CD4-positive, alpha-beta memory T cell (primary cell): ENCODE measurements around the gene PCIF1. TPM values are rescaled to one million over a fixed set of nuclear protein-coding genes. Genes with fewer than 3 reads are reported as not detected.

Experiments used
- CTCF ChIA-PET: fragments of 350-600 bp; sonication (Branson Sonifier 250); formaldehyde crosslinking; loops from one replicate; lab custom pipeline; 2021; ENCODE audit warnings: inconsistent platforms; ENCODE audit not compliant: partially characterized antibody; lab: Charles Lee
- POLR2A ChIA-PET: fragments of 350-600 bp; sonication (Branson Sonifier 250); formaldehyde crosslinking; loops from one replicate; lab custom pipeline; 2021; ENCODE audit not compliant: partially characterized antibody; lab: Charles Lee
- DNase-seq, 5 donors: peaks; one replicate each; pipeline versions ENCODE4 v3.0.0 to v3.0.0-alpha.2; 2020 to 2022; ENCODE audit warnings: mixed read lengths in 1 of 5
- H3K27ac ChIP-seq: one replicate; pipeline ENCODE4 v1.7.0; 2013; ENCODE audit warnings: low read depth, low read length
- H3K27me3 ChIP-seq: 2 replicates; pipeline ENCODE4 v1.7.0; 2013; ENCODE audit warnings: mild to moderate bottlenecking, low read length, moderate library complexity; ENCODE audit not compliant: insufficient read depth
- H3K36me3 ChIP-seq: 2 replicates; pipeline ENCODE4 v1.7.0; 2013; ENCODE audit warnings: mild to moderate bottlenecking, low read length, moderate library complexity; ENCODE audit not compliant: insufficient read depth
- H3K4me1 ChIP-seq: 2 replicates; pipeline ENCODE4 v1.7.0; 2013; ENCODE audit warnings: mild to moderate bottlenecking, low read length, moderate library complexity; ENCODE audit not compliant: insufficient read depth
- H3K4me3 ChIP-seq, 2 donors: one replicate each; pipeline ENCODE4 v1.7.0; 2013; ENCODE audit warnings: low read length in 2 of 2, mild to moderate bottlenecking in 1 of 2
- H3K9me3 ChIP-seq, 2 donors: one replicate each; pipeline ENCODE4 v1.7.0; 2013; ENCODE audit warnings: low read length in 2 of 2, control low read depth in 1 of 2; ENCODE audit not compliant: control insufficient read depth in 1 of 2
- H3K27ac Mint-ChIP-seq, 7 donors: one replicate each; pipeline ENCODE4 v1.8.0; 2020 to 2021; ENCODE audit warnings: mixed read lengths in 7 of 7, mild to moderate bottlenecking in 6 of 7, inconsistent platforms in 3 of 7, moderate library complexity in 3 of 7
- H3K27me3 Mint-ChIP-seq, 2 donors: one replicate each; pipeline ENCODE4 v1.8.0; 2020 to 2021; ENCODE audit warnings: mixed read lengths in 2 of 2
- H3K36me3 Mint-ChIP-seq, 2 donors: one replicate each; pipeline ENCODE4 v1.8.0; 2020 to 2021; ENCODE audit warnings: mixed read lengths in 2 of 2, inconsistent platforms in 1 of 2, mild to moderate bottlenecking in 1 of 2
- H3K4me1 Mint-ChIP-seq, 4 donors: one replicate each; pipeline ENCODE4 v1.8.0; 2020 to 2021; ENCODE audit warnings: mixed read lengths in 4 of 4, mild to moderate bottlenecking in 1 of 4
- H3K4me3 Mint-ChIP-seq, 8 donors: one replicate each; pipeline ENCODE4 v1.8.0; 2020 to 2021; ENCODE audit warnings: mixed read lengths in 8 of 8, mild to moderate bottlenecking in 7 of 8, moderate library complexity in 6 of 8, inconsistent platforms in 3 of 8
- H3K9me3 Mint-ChIP-seq, 8 donors: one replicate each; pipeline ENCODE4 v1.8.0; 2020 to 2021; ENCODE audit warnings: mixed read lengths in 8 of 8, mild to moderate bottlenecking in 5 of 8, inconsistent platforms in 3 of 8, moderate library complexity in 1 of 8
- intact Hi-C: fragments of 100-400 bp; cut with micrococcal nuclease; formaldehyde crosslinking; loops from one replicate; pipeline ENCODE4 v1.15.1; 2023
- polyA plus RNA-seq, 2 donors: library from polyadenylated mRNA; unstranded; fragments of 300-500 nt; fragmentation: Illumina TruSeq; gene quantifications; one replicate each; pipeline ENCODE4 v1.2.3, GENCODE V29; 2021
- total RNA-seq, 2 experiments: library from RNA; stranded (reverse); gene quantifications; one replicate each; pipeline ENCODE4 v1.2.3, GENCODE V29; 2021

Gene PCIF1
- total and polyA plus RNA-seq, 4 experiments from 2014 or later: 63.1 to 83.4 (median 70.2) TPM

- DNase-seq: no peak
- no peaks in the 10 kb centered on the region for H3K9me3 ChIP-seq
- no peak overlapping the region for H3K27ac ChIP-seq
- no peak overlapping the region for H3K4me3 Mint-ChIP-seq
- POLR2A ChIA-PET: interaction anchor here (0.9 to 13.3 kb wide), 5 partner anchors 8 to 111 kb away, joined by 3 to 175 read pairs (median 58); partner anchors contain the start of genes PCIF1 and ZNF335
- H3K4me1 Mint-ChIP-seq: peaks cover 2 to 26% (median 16%) of the 10 kb centered on the region in 4 donors
- peaks cover 71% of the 10 kb centered on the region for H3K36me3 ChIP-seq
- no peaks in the 10 kb centered on the region for H3K27me3 ChIP-seq
- CTCF ChIA-PET: interaction anchor here (0.8 to 2.3 kb wide), 2 partner anchors 25 to 47 kb away, joined by 3 to 7 read pairs; no protein-coding TSS in a partner anchor
- intact Hi-C loops: no loop called here
- H3K27me3 Mint-ChIP-seq: no peaks in the 10 kb centered on the region
- peaks cover 42 to 79% of the 10 kb centered on the region in 2 donors for H3K36me3 Mint-ChIP-seq
- H3K4me1 ChIP-seq: no peaks in the 10 kb centered on the region
- peak overlapping the region in 3 of 7 donors; percentile 50 to 55 (median 51) for H3K27ac Mint-ChIP-seq
- H3K4me3 ChIP-seq: no peak overlapping the region
- no peaks in the 10 kb centered on the region for H3K9me3 Mint-ChIP-seq
These were observed 9.9 kb downstream of the PCIF1 start for GRCh38 chr20:45944151-45944964.

GRCh38 chr20:45944965-45945677, 10.6 kb downstream of the PCIF1 start:
- Mint-ChIP-seq H3K9me3 (no peaks in the 10 kb centered on the region), H3K4me3 (no peak overlapping the region), H3K36me3 (peaks cover 40 to 73% of the 10 kb centered on the region in 2 donors), H3K27me3 (no peaks in the 10 kb centered on the region), H3K4me1 (peaks cover 2 to 21% (median 14%) of the 10 kb centered on the region in 4 donors), H3K27ac (peak overlapping the region in 2 of 7 donors; percentile 45 to 82)
- POLR2A ChIA-PET: interaction anchor here (0.9 to 13.3 kb wide), 5 partner anchors 7 to 54 kb away, joined by 3 to 175 read pairs (median 58); partner anchors contain the start of genes CTSA, NEURL2, PCIF1 and ZNF335
- Histone ChIP-seq H3K36me3 (peaks cover 71% of the 10 kb centered on the region), H3K27me3 (no peaks in the 10 kb centered on the region), H3K4me3 (no peak overlapping the region), H3K27ac (no peak overlapping the region), H3K4me1 (no peaks in the 10 kb centered on the region), H3K9me3 (no peaks in the 10 kb centered on the region)
- CTCF ChIA-PET: interaction anchor here (2.3 kb wide), 1 partner anchor 25 kb away, joined by 7 read pairs; no protein-coding TSS in a partner anchor
- intact Hi-C loops: no loop called here
- DNase-seq: no peak

GRCh38 chr20:45945678-45946148, 11.2 kb downstream of the PCIF1 start:
- peaks cover 2 to 21% (median 14%) of the 10 kb centered on the region in 4 donors for H3K4me1 Mint-ChIP-seq
- H3K4me3 Mint-ChIP-seq: no peak overlapping the region
- H3K27ac Mint-ChIP-seq: peak overlapping the region in 4 of 7 donors; percentile 35 to 82 (median 74)
- H3K36me3 ChIP-seq: peaks cover 71% of the 10 kb centered on the region
- ChIA-PET POLR2A (interaction anchor here (1.0 to 13.3 kb wide), 4 partner anchors 9 to 55 kb away, joined by 3 to 175 read pairs (median 100); partner anchors contain the start of genes CTSA, NEURL2, PCIF1 and ZNF335), CTCF (interaction anchor here (0.9 kb wide), 1 partner anchor 25 kb away, joined by 3 read pairs; no protein-coding TSS in a partner anchor)
- H3K4me1 ChIP-seq: no peaks in the 10 kb centered on the region
- H3K36me3 Mint-ChIP-seq: peaks cover 41 to 75% of the 10 kb centered on the region in 2 donors
- no peak for DNase-seq
- H3K27ac ChIP-seq: no peak overlapping the region
- H3K27me3 Mint-ChIP-seq: no peaks in the 10 kb centered on the region
- intact Hi-C loops: no loop called here
- no peaks in the 10 kb centered on the region for H3K9me3 ChIP-seq
- no peak overlapping the region for H3K4me3 ChIP-seq
- no peaks in the 10 kb centered on the region for H3K9me3 Mint-ChIP-seq
- no peaks in the 10 kb centered on the region for H3K27me3 ChIP-seq

- no peak overlapping the region for H3K27ac ChIP-seq
- Mint-ChIP-seq H3K4me1 (peaks cover 2 to 22% (median 14%) of the 10 kb centered on the region in 4 donors), H3K9me3 (no peaks in the 10 kb centered on the region), H3K27me3 (no peaks in the 10 kb centered on the region), H3K27ac (peak overlapping the region in 4 of 7 donors; percentile 48 to 74 (median 72)), H3K36me3 (peaks cover 41 to 80% of the 10 kb centered on the region in 2 donors), H3K4me3 (no peak overlapping the region)
- ChIA-PET CTCF (interaction anchor here (0.9 kb wide), 1 partner anchor 24 kb away, joined by 3 read pairs; no protein-coding TSS in a partner anchor), POLR2A (interaction anchor here (1.0 to 13.3 kb wide), 4 partner anchors 10 to 55 kb away, joined by 3 to 175 read pairs (median 100); partner anchors contain the start of genes CTSA, NEURL2, PCIF1 and ZNF335)
- peaks cover 71% of the 10 kb centered on the region for H3K36me3 ChIP-seq
- peaks cover 3% of the 10 kb centered on the region for H3K4me1 ChIP-seq
- DNase-seq: peak in 3 of 5 donors; percentile 21 to 66 (median 30)
- H3K9me3 ChIP-seq: no peaks in the 10 kb centered on the region
- no peak overlapping the region for H3K4me3 ChIP-seq
- no peaks in the 10 kb centered on the region for H3K27me3 ChIP-seq
- intact Hi-C loops: no loop called here
These were observed 11.9 kb downstream of the PCIF1 start for GRCh38 chr20:45946149-45946970.

- Histone ChIP-seq H3K36me3 (peaks cover 76% of the 10 kb centered on the region), H3K4me3 (no peak overlapping the region), H3K9me3 (no peaks in the 10 kb centered on the region), H3K4me1 (peaks cover 8% of the 10 kb centered on the region), H3K27me3 (no peaks in the 10 kb centered on the region), H3K27ac (no peak overlapping the region)
- ChIA-PET CTCF (interaction anchor here (2.5 kb wide), 1 partner anchor 22 kb away, joined by 17 read pairs; no protein-coding TSS in a partner anchor), POLR2A (interaction anchor here (1.0 to 13.3 kb wide), 4 partner anchors 11 to 41 kb away, joined by 3 to 175 read pairs (median 100); partner anchors contain the start of genes PCIF1 and ZNF335)
- Mint-ChIP-seq H3K27ac (peak overlapping the region in 2 of 7 donors; percentile 42 to 74), H3K4me3 (no peak overlapping the region), H3K36me3 (peaks cover 46 to 86% of the 10 kb centered on the region in 2 donors), H3K27me3 (no peaks in the 10 kb centered on the region), H3K9me3 (no peaks in the 10 kb centered on the region), H3K4me1 (peaks cover 2 to 28% (median 19%) of the 10 kb centered on the region in 4 donors)
- intact Hi-C loops: no loop called here
- DNase-seq: no peak
These were observed 12.8 kb downstream of the PCIF1 start for GRCh38 chr20:45947110-45947866.
